Sigmoid colon (tissue), 4 donors: ENCODE data around the gene FUOM.

Experiments
- POLR2A ChIP-seq, 2 donors: fragments of 450-650 bp; IDR thresholded peaks; one replicate each; pipeline ENCODE4 v1.6.1; 2016; ENCODE audit warnings: antibody characterized with exemption in 2 of 2, mild to moderate bottlenecking in 2 of 2, moderate library complexity in 2 of 2
- POLR2AphosphoS5 ChIP-seq, 4 donors: sonication (generic); formaldehyde crosslinking; IDR thresholded peaks; one replicate each; pipeline ENCODE4 v1.6.1; 2017; ENCODE audit warnings: antibody characterized with exemption in 4 of 4
- TF ChIP-seq, protein P1 (sequence below), 4 experiments: fragments of 450-650 bp in 3 of 4; fragments of 200-600 bp in 1 of 4; IDR thresholded peaks; one replicate each; pipeline ENCODE4 v1.5.1; 2016 to 2019; ENCODE audit warnings: antibody characterized with exemption in 4 of 4, mild to moderate bottlenecking in 3 of 4, moderate library complexity in 2 of 4

DNA sequence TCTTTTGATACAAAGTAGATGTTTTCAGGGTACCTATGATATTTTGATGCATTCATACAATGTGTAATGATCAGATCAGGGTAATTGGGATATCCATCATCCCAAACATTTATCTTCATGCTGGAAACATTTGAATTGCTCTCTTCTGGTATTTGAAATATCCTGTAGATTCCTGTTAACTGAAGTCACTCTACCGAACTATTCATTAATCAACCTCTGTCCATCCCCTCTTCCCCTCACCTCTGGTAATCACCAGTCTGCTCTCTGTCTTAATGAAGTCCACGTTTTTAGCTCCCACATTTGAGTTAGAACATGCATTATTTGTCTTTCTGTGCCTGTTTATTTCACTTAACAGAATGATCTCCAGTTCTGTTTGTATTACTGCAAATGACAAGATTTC, 47.5 kb upstream of the FUOM start:
- TF ChIP-seq, protein P1, sequence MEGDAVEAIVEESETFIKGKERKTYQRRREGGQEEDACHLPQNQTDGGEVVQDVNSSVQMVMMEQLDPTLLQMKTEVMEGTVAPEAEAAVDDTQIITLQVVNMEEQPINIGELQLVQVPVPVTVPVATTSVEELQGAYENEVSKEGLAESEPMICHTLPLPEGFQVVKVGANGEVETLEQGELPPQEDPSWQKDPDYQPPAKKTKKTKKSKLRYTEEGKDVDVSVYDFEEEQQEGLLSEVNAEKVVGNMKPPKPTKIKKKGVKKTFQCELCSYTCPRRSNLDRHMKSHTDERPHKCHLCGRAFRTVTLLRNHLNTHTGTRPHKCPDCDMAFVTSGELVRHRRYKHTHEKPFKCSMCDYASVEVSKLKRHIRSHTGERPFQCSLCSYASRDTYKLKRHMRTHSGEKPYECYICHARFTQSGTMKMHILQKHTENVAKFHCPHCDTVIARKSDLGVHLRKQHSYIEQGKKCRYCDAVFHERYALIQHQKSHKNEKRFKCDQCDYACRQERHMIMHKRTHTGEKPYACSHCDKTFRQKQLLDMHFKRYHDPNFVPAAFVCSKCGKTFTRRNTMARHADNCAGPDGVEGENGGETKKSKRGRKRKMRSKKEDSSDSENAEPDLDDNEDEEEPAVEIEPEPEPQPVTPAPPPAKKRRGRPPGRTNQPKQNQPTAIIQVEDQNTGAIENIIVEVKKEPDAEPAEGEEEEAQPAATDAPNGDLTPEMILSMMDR (IDR thresholded peaks at IDR 0.05): no peak
- TF ChIP-seq POLR2AphosphoS5 (IDR thresholded peaks at IDR 0.05) (no peak), POLR2A (IDR thresholded peaks at IDR 0.05) (no peak)
